ENCODE results near the gene COX6B1.
"Not testable (repeated sequence)": the region's sequence is repeated elsewhere in the genome, so short reads cannot be mapped to it uniquely, and the experiment has no call there.

COX6B1 gene, protein sequence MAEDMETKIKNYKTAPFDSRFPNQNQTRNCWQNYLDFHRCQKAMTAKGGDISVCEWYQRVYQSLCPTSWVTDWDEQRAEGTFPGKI

DNA sequence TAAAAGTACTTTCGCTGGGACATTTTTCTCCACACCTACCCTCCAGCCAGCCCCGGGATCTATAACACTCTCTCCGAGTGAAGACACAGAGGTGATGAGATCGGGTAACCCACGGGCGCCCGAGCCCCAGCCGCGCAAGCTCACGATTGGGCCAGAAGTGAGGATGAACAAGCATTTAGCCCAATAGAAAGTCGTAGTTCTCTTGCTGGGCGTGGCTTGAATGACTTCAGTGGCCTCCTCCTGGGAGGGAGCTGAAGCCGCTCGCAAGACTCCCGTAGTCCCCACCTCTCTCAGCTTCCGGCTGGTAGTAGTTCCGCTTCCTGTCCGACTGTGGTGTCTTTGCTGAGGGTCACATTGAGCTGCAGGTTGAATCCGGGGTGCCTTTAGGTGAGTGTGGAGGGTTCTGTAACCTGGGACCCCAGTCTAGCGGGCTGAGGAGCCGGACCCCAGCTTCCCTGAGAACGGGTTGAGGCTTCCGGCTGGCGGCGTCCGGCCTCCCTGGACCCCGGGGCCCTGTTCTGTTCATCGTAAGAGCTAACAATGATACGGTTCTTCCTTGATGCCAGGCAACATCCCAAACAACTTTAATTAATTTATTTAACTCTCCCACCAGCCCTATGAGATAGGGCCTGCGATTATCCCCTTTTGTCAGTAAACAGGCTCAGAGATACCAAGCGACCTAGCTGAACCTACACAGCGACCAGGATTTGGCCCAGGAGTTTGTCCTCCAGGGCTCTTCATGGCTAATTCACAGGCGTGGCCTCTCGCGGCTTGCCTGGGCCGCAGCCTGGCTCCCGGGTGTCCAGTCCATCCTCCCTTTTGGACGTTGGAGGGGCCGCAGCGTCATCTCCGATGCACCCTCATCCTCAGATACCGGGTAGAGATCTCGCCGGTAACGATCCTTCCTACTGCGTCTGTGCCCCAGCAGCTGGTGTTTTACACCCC lies at the start of gene COX6B1:
COX6B1 (plus strand) TSS at position 307 of the 945 bp plus-strand sequence. CDS start 2,921 bp downstream, outside the sequence.
- DNase-seq, result peak; percentile 98

GRCh38 chr19:35601971-35602370 lies 46.2 kb upstream of the COX6B1 start:
- DNase-seq, result no peak

- not testable (repeated sequence) for DNase-seq
Observed at GRCh38 chr19:35604436-35604835, 43.7 kb upstream of the COX6B1 start.

GRCh38 chr19:35607170-35607569 lies 41.0 kb upstream of the COX6B1 start:
- not testable (repeated sequence) for DNase-seq

GRCh38 chr19:35607661-35608060 lies 40.5 kb upstream of the COX6B1 start:
- DNase-seq, result no peak

- no peak for DNase-seq
Observed at GRCh38 chr19:35608251-35608650, 39.9 kb upstream of the COX6B1 start.

GRCh38 chr19:35609851-35610353 lies 38.2 kb upstream of the COX6B1 start:
- DNase-seq, result no peak

GRCh38 chr19:35612224-35612558 lies 35.9 kb upstream of the COX6B1 start:
- DNase-seq, result no peak

GRCh38 chr19:35612559-35613321 lies 35.4 kb upstream of the COX6B1 start, which contains the start of gene HAUS5:
HAUS5 (plus strand) TSS chr19:35612735; CDS start chr19:35612795, 60 bp downstream.
- peak; percentile 92 for DNase-seq

- no peak for DNase-seq
Observed at GRCh38 chr19:35613574-35613973, 34.5 kb upstream of the COX6B1 start.

DNA sequence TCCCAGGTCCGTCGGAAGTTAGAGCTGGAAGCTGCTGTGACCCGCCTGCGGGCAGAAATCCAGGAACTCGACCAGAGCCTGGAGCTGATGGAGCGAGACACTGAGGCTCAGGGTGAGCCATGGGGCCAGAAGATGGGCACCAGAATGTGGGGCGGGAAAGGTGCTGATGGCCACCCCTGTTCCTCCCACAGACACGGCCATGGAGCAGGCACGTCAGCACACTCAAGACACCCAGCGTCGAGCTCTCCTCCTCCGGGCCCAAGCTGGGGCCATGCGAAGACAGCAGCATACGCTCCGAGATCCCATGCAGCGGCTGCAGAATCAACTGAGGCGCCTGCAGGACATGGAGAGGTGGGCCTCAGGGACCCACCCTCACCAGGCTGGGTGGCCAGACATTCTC lies 33.1 kb upstream of the COX6B1 start:
- DNase-seq, result no peak

DNA sequence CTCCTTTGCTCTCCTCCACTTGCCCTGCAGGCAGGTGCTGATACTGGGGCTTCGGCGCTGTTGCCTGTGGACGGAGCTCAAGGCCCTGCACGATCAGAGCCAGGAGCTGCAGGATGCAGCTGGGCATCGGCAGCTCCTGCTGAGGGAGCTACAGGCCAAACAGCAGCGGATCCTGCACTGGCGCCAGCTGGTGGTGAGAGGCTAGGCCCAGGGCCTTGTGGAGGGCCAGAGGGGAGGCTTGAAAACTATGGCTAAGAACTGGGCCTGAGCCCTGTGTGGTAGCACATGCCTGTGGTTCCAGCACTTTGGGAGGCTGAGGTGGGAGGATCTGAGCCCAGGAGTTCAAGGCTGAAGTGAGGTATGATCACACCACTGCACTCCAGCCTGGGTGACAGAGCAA lies 29.3 kb upstream of the COX6B1 start:
- no peak for DNase-seq

DNA sequence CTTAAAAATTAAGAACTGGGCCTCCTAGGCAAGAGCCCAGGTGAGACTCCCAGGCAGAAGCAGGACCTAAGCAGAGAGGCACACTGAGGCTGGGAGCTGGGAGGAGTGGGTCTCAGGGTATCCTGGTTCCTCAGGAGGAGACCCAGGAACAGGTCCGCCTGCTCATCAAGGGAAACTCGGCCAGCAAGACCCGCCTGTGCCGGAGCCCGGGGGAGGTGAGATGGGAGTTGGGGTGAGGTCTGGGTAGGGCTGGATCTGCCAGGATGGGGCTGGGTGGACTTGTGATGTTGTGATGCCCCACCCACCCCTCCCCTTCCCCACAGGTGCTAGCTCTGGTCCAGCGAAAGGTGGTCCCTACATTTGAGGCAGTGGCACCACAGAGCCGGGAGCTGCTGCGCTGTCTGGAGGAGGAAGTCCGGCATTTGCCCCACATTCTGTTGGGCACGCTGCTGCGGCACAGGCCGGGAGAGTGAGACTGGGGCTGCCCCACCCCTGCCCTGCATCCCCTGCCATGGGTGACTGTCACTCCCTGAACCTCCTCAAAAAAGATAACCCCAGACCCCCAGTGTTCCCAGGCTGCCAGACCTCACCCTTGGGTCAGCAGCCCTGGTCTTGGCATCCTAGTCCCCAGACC lies 28.7 kb upstream of the COX6B1 start:
- DNase-seq, result no peak

DNA sequence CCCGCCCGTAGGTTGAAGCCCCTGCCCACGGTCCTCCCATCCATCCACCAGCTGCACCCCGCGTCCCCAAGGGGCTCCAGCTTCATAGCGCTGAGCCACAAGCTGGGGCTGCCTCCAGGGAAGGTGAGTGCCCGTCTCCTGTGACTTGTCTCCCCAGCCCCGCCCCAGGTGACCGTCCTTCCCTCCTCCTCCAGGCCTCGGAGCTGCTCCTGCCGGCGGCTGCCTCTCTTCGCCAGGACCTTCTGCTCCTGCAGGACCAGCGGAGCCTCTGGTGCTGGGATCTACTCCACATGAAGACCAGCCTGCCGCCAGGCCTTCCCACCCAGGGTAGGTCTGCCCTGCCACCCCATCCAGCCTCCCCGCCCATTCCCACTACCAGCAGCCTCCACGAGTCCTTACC lies 28.1 kb upstream of the COX6B1 start:
- DNase-seq, result no peak

GRCh38 chr19:35621708-35622107 lies 26.4 kb upstream of the COX6B1 start:
- no peak for DNase-seq

DNA sequence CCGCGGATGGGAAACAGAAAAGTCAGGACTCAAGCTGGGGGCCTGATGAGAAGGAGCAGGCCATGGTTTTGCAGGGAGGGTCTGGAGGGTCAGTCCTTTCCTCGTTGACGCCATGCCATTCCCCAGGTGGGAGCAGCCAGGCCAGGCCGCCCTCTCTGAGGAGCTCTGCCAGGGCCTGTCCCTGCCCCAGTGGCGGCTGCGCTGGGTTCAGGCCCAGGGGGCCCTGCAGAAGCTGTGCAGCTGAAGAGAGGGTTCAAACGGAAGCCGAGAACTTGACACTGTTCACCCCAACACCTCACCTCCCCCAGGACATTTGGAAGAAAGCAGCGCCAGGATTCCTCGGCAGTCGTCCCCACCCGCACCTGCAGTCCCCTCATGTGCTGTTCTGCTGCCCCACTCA lies 25.4 kb upstream of the COX6B1 start:
- DNase-seq, result no peak

DNA sequence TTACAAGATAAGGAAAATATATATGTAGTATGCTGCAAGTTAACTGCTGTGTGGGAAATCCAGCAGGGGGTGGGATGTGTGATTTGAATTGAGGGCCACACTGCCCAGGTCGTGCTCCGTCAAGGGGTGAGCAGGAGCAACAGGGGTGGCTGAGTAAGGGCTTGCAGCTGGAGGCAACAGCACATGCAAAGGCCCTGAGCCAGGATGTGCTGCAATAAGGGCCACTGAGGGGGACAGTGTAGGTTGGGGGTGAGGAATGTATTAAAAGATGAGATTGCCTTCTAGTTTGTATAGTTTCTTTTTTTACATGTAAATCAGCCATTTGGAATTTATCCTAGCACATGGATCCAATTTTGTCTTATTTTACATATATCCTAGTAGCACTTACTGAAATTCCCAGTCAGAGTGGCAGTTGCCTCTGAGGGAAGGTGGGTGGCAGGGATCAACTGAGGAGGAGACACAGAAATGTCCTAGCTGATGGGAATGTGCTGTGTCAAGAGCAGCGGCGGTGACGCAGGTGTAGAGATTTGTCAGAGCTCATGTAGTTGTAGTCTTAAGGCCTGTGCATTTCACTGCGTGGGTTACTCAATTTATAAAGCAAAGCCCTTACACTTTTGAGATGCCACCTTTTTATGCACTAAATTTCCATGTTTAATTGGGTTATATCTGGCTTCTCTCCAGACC lies 24.7 kb upstream of the COX6B1 start:
- no peak for DNase-seq

GRCh38 chr19:35628264-35628564 lies 19.9 kb upstream of the COX6B1 start:
- DNase-seq, result no peak

GRCh38 chr19:35628565-35629331 lies 19.4 kb upstream of the COX6B1 start, which contains the start of gene RBM42:
RBM42 (plus strand) TSS chr19:35629036; CDS start chr19:35629154, 118 bp downstream.
- peak; percentile 99 for DNase-seq

GRCh38 chr19:35629332-35629633 lies 18.8 kb upstream of the COX6B1 start:
- no peak for DNase-seq

DNA sequence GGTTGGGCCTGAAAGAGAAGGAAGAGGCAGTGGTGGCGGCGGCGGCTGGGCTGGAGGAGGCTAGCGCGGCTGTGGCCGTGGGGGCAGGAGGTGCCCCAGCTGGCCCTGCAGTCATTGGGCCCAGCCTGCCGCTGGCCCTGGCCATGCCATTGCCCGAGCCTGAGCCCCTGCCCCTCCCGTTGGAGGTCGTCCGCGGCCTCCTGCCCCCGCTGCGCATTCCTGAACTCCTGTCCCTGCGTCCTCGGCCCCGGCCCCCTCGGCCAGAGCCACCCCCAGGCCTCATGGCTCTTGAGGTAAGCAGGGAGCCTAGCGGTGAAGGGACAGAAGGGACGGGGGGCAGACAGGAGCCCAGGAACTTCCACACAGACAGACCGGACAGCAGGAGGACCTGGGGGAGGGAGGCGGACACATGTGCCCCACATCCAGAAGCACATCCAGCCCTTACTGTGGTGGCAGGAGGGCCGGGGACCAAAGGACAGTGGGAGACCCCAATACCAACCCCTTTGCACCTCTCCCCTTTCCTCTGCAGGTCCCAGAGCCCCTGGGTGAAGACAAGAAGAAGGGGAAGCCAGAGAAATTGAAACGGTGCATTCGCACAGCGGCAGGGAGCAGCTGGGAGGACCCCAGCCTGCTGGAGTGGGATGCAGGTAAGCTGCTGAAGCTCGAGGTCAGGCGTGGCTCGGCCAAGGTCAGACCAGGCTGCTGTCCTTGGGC lies 14.2 kb upstream of the COX6B1 start:
- no peak for DNase-seq

Measured in NCI-H146 (cell line).